ENCODE measurements around the gene CEMIP.

Gene CEMIP

DNA sequence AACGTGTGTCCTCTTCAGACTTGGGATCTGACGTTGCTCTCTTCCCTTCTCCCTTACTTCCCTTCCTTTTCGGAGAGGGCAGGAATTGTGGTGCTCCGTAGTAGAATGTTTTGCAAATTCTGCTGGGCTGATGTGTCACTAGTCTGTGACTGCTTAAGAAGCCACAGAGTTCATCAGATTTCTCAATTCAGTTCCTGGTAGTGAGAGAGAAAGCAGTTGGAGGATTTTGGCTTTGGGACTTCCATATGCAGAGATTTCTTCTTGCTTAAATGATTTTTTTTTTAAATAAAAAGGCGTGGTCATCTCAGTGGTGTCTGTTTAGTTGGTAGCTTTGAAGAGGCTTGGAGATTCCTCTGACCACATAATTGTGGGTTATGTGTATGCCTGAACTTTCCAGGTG, 10.1 kb downstream of the CEMIP start:
- DNase-seq: no peak

- DNase-seq: no peak
Observed at GRCh38 chr15:80789796-80790195, 10.6 kb downstream of the CEMIP start.

GRCh38 chr15:80790236-80790635, 11.1 kb downstream of the CEMIP start:
- DNase-seq: no peak

GRCh38 chr15:80791004-80791403, 11.8 kb downstream of the CEMIP start:
- no peak for DNase-seq

- no peak for DNase-seq
Observed at GRCh38 chr15:80796407-80796806, 17.2 kb downstream of the CEMIP start.

DNA sequence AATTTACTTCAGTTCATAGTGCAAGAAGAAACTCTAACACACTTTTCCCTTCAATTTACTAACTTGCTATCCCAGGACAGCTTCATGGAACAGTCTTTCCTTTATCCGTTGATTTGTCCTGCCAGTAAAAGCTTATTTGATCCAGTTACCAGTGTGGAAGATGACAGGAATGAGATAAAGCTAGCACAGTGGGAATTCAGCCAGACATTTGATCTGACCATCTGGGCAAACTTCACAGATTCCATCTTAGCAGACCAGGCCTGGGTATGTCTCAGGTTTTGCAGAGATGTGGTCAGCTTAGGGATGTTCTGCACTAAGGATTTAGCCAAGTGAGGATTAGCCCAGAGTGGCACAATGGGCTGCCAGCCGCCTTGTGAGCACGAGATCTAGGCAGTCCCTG, 19.7 kb downstream of the CEMIP start:
- no peak for DNase-seq

DNA sequence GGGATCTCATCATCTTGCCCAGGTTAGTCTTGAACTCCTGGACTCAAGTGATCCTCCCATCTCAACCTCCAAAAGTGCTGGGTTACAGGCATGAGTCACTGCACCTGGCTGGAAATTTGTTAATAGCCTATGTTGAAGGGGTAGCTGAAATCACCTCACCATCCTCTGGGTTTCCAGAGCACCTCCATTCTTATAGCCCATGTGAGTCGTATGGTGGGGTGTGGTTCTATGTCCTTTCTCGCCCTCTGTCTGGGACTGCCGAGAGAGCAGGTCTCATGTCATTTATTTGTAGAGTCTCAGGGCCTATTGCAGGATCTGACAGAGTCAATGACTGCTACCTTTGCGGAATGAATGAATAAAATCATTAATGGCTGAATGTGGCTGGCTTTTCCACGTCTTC, 20.9 kb downstream of the CEMIP start:
- no peak for DNase-seq

GRCh38 chr15:80801891-80802680, 22.9 kb downstream of the CEMIP start:
- peak; percentile 23 for DNase-seq

GRCh38 chr15:80803580-80804525, 24.7 kb downstream of the CEMIP start:
- no peak for DNase-seq

DNA sequence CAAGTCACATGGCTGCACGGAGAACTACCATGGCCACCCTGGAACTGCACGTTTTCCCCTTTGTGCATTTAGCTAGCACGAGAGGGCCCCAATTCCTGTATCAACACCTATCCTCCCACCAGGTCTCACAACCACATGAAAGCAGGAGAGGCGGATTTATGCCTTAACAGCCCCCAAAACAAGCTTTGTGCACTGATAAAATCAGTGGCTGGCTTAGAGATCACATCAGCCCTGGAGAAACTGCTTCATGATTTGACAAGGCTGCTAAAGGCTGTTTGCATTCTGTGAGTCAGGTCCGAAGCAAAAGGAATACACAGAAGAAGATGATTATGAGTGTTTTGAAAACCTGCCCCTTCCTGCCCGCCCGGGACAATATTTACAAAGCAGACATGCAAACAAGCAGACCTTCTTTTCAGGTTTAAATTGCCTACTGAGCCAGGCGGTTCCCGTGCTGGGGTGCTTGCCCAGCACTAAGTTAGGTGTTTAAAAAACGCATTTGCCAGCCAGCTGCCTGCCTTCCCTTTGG, 25.9 kb downstream of the CEMIP start:
- DNase-seq: peak; percentile 76

- no peak for DNase-seq
Observed at GRCh38 chr15:80811781-80812315, 32.7 kb downstream of the CEMIP start.

- no peak for DNase-seq
Observed at GRCh38 chr15:80815106-80815505, 35.9 kb downstream of the CEMIP start.

DNA sequence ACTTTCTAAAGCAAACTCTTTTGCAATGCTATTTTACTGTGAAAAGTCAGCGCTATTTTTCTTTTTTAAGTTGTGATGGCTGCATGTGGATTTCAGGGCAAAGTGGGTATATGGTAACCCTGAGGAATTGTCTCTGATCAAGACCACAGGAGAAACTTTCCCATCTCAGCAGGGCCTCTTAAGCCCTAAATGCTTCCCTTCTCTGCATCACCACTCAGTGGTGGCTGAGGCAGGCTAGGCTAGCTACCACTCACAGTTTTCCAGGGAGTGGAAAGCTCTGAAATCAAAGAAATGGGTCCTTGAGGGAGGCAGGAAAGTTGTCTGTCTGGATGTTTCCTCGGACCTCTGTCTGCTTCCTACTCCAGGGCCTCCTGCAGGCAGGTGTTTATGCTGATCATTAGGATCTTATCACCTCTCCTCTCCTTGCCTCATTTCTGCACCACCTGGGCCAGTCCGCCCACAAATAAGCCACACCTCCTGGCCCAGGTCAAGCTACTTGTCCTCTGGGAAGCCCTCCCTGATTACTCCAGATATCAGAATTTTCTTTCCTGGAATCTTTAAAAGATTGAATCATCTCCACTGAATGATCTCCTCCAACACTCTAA, 37.0 kb downstream of the CEMIP start:
- no peak for DNase-seq

- DNase-seq: peak; percentile 14
Observed at GRCh38 chr15:80816936-80817335, 37.8 kb downstream of the CEMIP start.

- no peak for DNase-seq
Observed at GRCh38 chr15:80817901-80818300, 38.7 kb downstream of the CEMIP start.

GRCh38 chr15:80819001-80819400, 39.8 kb downstream of the CEMIP start:
- DNase-seq: no peak

- no peak for DNase-seq
Observed at GRCh38 chr15:80820092-80820491, 40.9 kb downstream of the CEMIP start.

GRCh38 chr15:80822256-80822655, 43.1 kb downstream of the CEMIP start:
- no peak for DNase-seq

DNA sequence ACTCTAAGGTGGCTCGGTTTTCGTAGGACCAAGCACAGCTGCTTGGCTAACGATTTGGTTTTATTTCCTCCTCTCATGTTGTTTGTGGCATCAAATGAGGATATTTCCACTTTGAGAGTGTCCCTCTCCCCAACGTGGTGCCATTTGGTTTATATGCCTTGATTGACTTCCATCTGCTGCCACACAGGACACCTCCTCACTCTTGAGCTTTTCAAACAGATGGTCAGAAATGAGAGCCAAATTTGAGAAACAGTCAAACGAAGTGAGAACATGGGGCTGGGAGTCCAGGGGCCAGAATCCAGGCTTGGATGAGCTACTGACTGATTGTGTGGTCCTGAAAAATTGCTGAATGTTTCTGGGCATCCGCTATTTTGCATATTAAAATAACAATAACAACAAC, 43.5 kb downstream of the CEMIP start:
- DNase-seq: no peak

GRCh38 chr15:80823120-80823519, 44.0 kb downstream of the CEMIP start:
- DNase-seq: no peak

DNA sequence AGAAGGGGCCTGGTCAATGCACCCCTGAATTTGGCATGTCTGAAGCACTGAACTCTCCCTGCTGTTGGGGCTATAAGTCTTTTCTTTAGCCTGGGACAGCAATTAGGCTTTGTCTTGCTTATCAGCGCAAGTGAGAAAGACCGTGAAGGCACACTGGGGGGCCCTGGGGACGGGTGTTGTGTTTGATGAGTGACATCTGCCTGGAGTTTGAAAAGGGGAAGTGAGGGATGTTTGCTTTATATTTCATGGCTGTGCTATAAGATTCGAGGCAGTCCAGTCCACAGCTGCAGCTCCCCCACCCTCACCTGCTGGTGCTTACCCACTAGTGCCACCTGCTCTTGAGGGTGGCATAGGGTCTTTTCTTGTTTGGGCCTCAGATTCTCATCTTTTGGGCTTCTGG, 44.8 kb downstream of the CEMIP start:
- peak; percentile 17 for DNase-seq

DNA sequence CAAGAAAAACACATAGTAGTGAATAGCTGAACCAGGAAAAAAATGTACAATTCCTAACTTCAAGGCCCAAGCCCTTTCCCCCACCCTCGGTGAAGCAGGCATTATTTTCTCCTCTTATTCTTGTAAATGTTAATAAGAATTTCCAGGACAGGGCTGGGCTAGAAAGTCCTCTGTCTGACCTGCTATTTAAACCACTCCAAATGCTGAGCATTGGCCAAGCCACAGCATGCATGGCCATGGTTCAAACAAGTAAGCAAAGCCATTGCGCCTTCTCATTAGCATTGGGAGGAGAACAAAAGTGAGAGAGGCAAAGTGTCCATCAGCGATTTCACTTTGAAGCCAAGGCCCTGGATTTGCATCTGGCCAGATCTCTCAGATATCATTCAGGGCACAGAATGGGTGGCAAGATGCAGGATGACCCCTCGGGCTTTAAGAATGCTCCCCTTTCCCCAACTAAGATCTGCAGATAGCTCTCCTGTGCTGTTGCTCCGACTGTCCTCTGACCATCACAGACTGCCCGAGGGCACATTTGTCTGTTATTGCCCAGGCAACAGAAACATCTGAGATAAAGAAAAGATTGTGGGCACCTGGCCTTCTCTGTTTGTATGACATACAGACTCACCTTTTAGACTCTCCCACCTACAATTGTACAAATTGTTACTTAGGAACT, 46.3 kb downstream of the CEMIP start:
- peak; percentile 20 for DNase-seq

Measured in COR-L47 (cell line).